ENCODE measurements around the gene GABRP.

DNA sequence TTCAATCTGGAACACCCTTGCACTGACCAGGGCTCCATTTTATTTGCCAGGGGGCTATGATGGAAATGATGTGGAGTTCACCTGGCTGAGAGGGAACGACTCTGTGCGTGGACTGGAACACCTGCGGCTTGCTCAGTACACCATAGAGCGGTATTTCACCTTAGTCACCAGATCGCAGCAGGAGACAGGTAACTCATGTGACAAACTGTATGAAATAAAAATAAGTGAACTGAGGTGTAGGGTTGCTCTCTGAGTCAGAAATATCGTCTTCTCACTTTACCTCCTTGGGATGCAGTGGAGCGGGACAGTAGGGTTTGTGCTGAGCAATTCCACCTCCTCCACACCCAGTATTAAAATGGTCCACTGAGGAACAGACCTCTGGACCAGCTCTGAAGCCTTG lies 22.1 kb downstream of the GABRP start:
- TF ChIP-seq ZNF335 (tag by site-specific recombination; conservative IDR thresholded peaks at IDR 0.05) (no peak), KLF10 (tag by site-specific recombination; IDR thresholded peaks at IDR 0.05) (no peak), ATF2 (tag by site-specific recombination; IDR thresholded peaks at IDR 0.05; ENCODE audit: low read depth) (no peak), ZNF654 (tag by site-specific recombination; IDR thresholded peaks at IDR 0.05; ENCODE audit: low read depth) (no peak), KLF16 (tag by site-specific recombination; IDR thresholded peaks at IDR 0.05) (no peak), YY1 (tag by site-specific recombination; IDR thresholded peaks at IDR 0.05) (no peak), REPIN1 (tag by site-specific recombination; IDR thresholded peaks at IDR 0.05; ENCODE audit: low read depth) (no peak), ZNF76 (tag by site-specific recombination; IDR thresholded peaks at IDR 0.05; ENCODE audit: borderline replicate concordance, low read depth) (no peak)
- TF ChIP-seq, protein P1, sequence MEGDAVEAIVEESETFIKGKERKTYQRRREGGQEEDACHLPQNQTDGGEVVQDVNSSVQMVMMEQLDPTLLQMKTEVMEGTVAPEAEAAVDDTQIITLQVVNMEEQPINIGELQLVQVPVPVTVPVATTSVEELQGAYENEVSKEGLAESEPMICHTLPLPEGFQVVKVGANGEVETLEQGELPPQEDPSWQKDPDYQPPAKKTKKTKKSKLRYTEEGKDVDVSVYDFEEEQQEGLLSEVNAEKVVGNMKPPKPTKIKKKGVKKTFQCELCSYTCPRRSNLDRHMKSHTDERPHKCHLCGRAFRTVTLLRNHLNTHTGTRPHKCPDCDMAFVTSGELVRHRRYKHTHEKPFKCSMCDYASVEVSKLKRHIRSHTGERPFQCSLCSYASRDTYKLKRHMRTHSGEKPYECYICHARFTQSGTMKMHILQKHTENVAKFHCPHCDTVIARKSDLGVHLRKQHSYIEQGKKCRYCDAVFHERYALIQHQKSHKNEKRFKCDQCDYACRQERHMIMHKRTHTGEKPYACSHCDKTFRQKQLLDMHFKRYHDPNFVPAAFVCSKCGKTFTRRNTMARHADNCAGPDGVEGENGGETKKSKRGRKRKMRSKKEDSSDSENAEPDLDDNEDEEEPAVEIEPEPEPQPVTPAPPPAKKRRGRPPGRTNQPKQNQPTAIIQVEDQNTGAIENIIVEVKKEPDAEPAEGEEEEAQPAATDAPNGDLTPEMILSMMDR (tag by site-specific recombination; IDR thresholded peaks at IDR 0.05) = no peak
- TF ChIP-seq, protein P2, sequence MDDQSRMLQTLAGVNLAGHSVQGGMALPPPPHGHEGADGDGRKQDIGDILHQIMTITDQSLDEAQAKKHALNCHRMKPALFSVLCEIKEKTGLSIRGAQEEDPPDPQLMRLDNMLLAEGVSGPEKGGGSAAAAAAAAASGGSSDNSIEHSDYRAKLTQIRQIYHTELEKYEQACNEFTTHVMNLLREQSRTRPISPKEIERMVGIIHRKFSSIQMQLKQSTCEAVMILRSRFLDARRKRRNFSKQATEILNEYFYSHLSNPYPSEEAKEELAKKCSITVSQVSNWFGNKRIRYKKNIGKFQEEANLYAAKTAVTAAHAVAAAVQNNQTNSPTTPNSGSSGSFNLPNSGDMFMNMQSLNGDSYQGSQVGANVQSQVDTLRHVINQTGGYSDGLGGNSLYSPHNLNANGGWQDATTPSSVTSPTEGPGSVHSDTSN (CRISPR knock-in tag; IDR thresholded peaks at IDR 0.05) = no peak
- TF ChIP-seq, protein P3, sequence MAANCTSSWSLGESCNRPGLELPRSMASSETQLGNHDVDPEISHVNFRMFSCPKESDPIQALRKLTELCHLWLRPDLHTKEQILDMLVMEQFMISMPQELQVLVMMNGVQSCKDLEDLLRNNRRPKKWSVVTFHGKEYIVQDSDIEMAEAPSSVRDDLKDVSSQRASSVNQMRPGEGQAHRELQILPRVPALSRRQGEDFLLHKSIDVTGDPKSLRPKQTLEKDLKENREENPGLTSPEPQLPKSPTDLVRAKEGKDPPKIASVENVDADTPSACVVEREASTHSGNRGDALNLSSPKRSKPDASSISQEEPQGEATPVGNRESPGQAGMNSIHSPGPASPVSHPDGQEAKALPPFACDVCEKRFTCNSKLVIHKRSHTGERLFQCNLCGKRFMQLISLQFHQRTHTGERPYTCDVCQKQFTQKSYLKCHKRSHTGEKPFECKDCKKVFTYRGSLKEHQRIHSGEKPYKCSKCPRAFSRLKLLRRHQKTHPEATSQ (tag by site-specific recombination; IDR thresholded peaks at IDR 0.05) = no peak
- TF ChIP-seq, protein P4, sequence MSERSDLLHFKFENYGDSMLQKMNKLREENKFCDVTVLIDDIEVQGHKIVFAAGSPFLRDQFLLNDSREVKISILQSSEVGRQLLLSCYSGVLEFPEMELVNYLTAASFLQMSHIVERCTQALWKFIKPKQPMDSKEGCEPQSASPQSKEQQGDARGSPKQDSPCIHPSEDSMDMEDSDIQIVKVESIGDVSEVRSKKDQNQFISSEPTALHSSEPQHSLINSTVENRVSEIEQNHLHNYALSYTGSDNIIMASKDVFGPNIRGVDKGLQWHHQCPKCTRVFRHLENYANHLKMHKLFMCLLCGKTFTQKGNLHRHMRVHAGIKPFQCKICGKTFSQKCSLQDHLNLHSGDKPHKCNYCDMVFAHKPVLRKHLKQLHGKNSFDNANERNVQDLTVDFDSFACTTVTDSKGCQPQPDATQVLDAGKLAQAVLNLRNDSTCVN (tag by site-specific recombination; optimal IDR thresholded peaks at IDR 0.05) = no peak

Measured in HEK293 (cell line).